GM18873 (cell line): Measurements from ENCODE around the gene TRPT1.
"Not testable (repeated sequence)": the region's sequence is repeated elsewhere in the genome, so short reads cannot be mapped to it uniquely, and the experiment has no call there.

Source experiments
- ATAC-seq: cut with Tn5 transposase; IDR thresholded peaks from one replicate; pipeline ENCODE4 v1.9.1; 2021; ENCODE audit warnings: mild to moderate bottlenecking, moderate library complexity, moderate number of reproducible peaks; ENCODE audit not compliant: unreplicated experiment, low FRiP score

The TRPT1 gene

DNA sequence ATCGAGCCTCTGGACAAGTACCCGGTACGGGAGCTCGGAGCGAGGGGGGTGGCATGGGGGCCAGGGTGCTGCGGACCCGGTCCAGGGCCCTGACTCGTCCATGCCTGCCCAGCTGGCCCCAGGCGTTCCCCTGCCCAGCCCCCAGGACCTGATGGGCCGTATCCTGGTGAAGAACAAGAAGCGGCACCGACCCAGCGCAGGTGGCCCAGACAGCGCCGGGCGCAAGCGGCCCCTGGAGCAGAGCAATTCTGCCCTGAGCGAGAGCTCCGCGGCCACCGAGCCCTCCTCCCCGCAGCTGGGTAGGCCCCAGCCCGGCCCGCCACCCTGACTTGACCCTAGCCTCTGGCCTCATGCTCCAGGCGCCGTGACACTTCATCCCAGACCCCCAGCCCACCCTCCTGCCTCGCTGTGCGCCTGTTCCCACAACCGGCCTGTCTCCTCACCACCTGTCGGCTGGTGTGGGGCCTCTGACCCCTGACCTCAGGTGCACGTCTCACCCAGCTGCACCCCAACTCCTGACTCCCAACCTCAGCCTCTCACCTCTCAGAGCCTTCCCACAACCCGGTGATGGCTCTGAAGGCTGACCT lies 33.1 kb upstream of the TRPT1 start:
- no peak for ATAC-seq

DNA sequence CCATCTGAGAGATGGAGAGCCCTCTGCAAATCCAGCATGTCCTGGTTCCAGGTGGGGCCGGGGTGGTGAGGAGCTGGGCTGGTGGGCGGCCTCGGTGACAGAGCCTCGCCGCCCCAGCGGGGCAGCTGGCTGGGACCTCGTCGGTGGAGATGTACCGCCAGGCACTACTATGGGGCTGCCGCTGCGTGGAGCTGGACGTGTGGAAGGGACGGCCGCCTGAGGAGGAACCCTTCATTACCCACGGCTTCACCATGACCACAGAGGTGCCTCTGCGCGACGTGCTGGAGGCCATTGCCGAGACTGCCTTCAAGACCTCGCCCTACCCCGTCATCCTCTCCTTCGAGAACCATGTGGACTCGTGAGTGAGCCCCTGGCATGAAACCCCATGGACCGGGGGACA lies 32.4 kb upstream of the TRPT1 start:
- no peak for ATAC-seq

DNA sequence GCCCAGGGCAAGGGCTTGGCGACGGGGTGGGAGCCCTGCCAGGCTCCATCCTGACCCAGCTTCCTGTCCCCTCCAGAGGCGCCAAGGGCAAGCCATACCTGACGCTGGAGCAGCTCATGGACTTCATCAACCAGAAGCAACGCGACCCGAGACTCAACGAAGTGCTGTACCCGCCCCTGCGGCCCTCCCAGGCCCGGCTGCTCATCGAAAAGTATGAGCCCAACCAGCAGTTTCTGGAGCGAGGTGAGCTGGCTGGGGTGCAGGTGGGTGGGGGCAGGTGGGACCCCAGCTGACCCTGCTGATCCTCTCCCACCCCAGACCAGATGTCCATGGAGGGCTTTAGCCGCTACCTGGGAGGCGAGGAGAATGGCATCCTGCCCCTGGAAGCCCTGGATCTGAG lies 30.3 kb upstream of the TRPT1 start:
- ATAC-seq = no peak

DNA sequence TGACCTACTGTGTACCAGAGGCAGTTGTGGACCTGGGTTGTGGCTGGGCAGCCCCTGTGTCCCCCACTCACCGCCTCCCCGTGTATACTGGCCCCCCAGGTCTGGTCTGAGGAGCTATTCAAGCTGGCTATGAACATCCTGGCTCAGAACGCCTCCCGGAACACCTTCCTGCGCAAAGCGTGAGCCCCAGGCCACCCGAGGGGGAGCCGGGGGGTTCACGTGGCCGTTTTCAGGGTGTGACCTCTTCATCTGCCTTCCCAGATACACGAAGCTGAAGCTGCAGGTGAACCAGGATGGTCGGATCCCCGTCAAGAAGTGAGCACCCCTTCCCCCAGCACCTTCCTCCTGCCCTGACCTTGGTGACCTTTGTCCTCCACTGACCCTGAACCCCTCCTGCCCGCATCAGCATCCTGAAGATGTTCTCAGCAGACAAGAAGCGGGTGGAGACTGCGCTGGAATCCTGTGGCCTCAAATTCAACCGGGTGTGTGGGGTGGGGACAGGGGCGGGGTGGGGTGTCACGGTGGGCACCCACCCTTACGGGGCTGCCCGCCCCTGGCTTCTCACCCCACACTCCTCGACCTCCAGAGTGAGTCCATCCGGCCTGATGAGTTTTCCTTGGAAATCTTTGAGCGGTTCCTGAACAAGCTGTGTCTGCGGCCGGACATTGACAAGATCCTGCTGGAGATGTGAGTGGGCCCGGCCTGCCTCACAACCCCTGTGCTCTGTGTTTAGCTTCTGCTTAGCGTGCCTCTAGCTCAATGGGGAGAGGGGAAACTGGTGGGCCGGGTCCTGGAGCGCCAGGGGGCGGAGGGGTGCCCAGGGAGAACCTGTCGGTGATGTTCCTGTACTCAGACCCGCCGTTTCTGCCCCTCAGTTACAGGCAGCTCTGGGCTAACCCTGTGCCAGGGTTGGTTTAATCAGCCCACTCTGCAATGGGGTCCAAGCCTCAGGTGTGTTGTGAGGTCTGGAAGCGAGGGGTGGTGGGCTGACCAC lies 29.4 kb upstream of the TRPT1 start:
- no peak for ATAC-seq

DNA sequence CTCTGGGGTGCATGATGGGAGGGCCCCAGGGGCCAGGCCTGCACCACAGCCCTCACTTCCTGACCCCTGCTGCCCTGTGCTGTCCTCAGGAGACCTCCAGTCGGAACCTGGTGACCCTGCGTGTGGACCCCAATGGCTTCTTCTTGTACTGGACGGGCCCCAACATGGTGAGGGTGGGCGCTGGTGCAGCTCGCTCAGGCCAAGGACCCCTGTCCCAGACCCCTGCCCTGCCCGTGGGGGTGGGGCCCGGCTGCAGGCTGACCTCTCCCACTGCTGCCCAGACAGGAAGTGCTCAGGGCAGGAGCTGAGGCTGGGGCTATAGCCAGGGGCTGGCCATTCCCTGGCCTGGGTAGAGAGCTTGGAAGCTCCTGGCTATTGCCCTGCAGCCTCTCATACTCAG lies 28.3 kb upstream of the TRPT1 start:
- ATAC-seq = no peak

DNA sequence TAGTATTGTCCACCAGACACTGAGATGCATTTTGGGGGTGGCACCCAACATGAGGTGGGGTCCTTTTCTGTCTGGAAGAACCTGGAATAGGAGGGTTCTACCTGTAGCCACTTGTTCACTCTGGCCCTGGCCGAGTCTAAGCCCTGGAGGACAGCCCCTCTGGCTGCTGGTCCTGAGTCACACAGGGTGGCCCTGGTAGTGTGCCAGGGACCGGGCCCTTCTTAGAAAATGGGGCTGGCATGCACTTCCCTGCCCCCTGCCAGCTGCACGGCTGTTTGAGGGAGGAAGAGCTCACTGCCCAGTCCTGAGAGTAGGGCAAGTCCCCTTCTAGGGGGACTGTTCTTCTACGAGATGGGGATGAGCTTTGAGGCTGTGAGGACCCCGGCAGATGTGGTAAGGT lies 27.5 kb upstream of the TRPT1 start:
- ATAC-seq = no peak

DNA sequence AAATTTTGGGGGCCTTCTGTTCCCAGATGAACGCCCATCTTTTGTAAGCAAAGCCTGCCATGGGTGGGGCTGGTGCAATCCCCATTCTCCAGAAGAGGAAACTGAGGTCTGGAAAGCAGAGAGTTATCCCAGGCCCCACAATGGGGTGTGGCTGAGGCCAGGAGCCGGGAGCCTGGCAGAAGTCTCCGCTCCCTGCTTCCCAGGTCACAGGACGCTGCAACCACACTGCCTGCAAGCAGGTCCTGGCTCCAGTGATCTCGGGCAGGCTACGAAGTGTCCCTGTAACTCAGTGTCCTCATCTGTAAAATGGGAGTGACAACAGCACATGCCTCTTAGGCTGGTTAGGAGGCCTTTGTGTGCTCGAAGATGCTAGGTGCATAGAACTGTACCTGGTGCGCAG lies 27.1 kb upstream of the TRPT1 start:
- no peak for ATAC-seq

DNA sequence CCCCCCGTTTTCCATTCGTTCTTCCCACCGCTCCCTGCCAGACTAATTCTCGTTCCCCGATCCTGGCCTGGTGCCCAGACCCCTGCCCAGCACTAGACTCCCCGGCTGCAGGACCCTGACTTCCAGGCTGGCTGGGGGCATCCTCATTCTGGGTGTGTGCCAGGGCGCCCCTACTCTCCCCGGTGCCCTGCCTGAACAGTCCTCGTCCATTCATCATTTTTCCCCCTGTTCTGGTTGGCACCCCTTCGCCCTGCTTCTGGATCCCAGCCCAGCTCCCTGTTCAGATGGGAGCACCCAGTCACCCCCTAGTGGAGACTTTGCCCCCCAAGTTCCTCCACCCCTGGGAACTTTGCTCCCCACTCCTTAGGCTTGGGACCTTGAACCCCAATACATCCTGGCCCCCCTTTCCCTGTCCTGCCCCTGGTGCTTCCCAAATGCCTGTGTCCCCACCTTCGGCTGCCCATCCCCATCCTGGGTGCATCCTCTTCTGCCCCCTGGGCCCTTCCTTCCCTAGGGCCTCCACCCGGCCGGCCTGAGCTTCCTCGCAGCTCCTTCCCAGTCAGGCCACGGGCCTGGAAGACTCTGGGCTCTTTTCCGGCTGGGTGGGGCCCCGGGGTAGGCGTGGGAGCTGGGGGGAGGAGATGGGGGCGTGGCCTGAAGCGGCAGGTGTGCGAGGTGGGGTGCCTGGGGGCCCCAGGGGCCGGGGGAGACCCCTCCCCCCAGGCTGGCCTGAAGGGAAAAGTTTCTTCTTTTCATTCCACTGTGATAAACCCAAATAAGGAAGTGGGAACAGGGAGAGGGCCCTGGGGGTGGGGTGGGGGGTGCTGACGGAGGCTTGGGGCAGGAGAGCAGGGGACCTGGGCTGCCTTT lies 26.3 kb upstream of the TRPT1 start:
- no peak for ATAC-seq

DNA sequence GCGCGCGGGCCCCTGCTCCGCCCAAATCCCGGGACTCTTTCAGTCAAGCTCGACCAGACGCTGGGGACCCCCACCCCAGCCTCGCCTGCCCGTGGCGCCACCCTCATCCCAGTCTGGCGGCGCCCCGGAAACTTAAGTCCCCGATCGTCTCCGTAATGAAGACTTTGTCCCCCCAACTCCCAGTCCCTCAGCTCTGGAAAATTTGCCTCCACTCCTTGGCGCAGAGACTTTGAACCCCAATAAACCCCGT lies 25.7 kb upstream of the TRPT1 start:
- ATAC-seq = no peak

DNA sequence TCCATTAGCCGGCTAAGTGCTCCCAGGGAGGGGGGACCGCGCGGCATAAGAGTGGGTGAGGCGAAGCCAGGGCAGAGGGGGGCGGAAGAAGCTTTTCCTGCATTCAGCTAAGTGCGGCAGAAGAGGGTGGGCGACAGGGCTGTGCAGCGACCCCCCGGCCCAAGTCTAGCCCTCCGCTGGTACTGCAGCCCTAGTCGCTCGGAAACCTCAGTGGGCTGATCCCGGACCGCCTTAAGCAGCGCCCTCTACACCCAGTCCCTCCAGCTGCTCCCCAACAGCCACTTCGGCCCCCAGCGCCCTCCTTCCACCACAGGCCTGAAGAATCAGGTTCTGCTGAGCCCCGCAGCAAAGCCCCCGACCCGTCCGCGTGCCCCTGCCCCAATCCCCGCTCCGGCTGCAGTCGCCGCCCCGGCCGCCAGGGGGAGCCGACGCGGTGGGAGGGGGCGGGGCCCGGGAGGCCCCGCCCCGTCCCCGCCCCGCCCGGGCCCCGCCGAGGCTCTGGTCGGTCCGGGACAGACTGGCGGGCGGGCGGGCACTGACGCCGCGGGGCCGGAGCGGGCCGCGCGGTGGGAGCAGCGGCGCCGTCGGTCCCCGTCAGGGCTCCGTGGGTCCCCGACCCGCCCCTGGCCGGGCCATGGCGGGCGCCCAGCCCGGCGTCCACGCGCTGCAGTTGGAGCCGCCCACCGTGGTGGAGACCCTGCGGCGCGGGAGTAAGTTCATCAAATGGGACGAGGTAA lies 25.2 kb upstream of the TRPT1 start, which contains the start of gene PLCB3:
PLCB3 (plus strand) TSS at position 515 of the 737 bp plus-strand sequence; CDS start at position 635, 120 bp downstream.
- no peak for ATAC-seq

DNA sequence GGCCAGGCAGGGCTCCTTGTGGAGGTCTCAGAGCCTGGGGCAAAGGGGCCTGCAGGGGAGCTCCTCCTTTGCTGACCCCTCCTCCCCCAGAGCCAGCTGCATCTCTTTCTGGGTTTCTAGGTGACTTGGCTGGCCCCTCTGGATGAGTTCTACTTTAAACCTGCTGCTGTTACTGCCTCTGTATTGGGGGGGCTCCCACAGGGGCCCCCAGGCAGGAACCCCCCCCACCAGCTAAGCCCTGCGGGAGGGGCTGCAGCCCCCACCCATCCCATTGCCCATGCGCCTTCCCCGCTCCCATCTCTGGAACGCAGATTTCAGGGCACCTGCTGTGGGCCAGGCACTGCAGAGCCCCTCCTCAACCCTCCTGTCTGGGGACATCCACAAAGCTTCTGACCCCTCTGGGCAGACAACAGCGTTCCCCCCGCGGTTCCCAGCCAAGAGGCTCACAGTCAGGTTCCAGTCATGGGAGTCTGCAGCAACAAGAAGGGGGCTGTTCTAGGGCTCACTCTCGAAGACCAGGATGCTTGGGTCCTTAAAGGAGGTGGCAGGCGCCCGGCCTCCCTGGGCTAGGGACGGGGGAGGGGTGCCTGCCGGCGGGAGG lies 24.5 kb upstream of the TRPT1 start:
- no peak for ATAC-seq

DNA sequence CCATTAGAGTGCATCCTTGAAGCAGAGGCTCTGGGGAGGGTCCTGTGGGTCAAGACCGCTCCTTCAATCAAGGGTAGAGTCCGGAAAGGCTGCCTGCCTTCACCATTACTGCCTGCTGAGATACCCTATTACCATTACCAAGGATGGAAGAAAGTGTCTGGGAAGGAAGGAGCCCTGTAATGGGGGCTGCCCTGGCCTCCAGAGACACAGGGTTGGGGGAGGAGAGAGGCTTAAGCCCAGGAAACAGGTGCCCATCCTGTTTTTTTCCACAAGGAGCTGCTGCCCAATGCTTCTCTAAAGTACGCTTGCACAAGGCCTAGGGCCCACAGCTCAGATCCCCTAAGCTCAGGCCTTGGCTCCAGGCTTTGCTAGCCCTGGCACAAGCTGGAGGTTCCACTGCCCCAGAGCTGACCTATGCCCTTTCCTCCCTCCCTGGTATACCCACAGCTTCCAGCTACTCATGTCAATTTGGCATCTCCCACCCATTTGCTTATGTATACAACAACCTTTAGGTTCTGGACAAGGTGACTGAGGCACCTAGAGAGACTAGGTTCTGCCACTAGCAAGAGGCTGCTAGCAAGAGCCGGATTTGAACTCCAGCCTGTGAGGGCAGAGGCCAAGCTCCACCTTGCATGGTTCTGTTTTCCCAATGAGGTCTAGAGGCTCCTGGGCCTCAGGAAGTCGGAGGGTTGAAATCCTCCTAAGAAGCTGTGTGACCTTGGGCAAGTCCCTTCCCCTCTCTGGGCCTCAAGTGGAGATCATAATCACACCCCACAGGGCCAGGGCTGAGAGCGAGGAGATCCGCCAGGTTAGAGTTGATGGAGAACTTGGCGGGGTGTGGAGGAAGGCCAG lies 23.8 kb upstream of the TRPT1 start:
- ATAC-seq = no peak

DNA sequence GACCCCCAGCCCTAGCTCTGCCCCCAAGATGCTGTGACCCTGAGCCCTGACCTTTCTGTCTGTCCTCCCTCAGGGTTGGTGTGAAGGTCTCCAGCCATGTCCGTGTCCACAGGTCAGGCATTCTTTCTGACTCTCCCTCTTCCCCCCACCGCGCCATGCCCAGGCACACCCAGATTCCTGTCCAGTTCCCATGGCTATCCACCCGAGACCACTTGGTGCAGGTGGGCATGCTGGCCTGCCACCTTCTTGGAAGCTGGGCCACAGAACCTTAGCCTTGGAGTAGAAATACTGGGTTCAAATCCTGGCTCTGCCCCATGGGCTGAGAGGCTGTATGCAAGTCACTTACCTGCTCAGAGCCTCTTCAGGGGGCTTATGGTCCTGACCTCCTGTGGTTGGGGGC lies 23.1 kb upstream of the TRPT1 start:
- no peak for ATAC-seq

DNA sequence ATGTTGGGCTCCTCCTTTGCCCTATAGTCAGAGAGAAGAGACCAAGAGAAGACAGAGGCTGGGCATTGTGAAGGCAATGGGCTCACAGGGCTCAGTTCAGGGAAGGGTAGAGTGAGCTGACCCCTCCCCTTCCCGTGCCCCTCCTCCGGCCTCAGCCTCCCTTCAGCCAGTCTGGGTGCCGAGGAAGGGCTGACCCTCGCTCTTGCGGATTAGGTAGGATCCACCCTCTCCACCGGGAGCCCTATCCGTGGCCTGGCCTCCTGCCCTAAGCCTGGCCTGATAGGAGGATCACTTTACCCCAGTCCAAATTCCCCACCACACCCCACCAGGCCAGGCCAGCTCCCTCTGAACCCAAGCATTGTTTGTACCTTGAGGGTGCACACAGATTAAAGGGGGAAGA lies 22.6 kb upstream of the TRPT1 start:
- no peak for ATAC-seq

DNA sequence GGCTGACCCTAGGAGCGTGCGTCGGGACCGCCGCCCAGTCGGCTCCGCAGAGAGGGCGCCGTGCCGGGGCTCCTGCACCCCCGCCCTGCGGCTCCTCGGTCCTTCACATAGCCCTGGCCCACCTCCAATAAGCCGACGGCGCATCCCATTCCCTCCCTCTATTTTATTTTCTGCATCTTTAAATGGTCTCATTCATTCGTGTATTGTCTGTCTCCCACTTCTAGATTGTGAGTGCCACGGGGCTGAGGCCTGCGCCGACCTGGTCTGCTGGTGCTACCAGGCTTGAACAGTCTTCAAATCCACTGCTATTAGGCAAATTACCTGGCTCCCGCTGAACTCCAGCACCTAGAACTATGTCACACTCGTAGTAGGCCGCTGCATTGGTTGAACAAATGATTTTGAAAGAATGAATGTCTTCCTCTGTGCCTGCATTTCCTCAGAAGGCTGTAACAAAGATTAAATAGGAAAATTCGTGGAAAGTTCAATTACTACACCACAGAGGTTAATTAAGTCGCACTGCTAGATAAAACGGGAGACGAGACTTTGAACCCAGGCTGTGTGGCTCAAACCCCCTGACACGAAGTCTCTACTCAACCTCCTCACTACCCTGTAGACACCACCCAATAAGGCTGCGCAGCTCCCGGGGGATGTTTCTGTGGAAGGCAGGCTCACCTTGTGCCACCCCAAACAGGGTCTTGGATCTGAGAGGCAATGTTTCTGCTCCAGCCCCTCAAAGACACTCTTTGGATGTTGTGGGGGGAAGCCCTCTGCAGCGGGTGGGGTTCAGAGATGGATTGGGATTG lies 21.9 kb upstream of the TRPT1 start:
- ATAC-seq = no peak

DNA sequence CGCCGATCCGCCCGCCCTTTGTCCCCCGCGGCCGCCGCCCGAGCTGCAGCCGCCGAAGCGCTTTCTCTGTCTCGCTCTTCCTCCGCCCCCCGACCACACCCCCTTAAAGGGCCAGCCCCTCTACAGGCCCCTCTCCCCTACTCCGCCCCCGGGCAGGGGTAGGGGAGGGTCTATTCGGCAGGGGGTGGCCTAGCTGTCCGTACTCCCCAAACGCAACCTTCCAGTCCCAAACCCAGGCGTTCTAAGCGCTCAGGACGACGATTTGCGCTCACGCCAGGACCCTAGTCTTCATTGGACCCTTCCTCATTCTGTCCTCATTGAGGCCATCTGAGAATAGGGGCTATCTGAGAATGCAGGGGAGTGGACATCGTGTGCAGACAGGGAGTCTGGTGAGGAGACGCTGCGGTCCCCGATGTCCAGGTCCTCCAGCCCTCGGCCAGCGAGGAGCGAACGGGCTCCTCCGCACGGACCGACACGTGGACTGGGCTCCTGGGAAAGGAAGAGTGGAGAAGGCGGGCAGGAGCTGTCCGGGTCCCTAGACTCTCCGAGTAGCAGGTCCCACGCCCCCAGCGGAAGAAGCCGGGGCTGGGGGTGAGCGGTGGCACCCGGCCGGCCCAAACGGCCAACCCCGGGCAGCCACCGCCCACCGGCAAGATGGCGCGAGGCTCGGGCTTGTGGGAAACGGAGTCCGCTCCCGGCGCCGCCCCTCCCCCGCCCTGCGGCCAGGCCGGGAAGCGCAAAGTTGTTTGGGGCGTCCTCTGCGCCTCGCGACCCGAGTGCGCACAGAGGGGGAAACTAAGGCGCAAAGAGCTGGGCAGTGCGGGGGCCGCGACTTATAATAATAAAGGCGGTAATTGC lies 21.1 kb upstream of the TRPT1 start, which contains the start of gene PPP1R14B:
PPP1R14B (minus strand) TSS at position 73 of the 858 bp plus-strand sequence. CDS start 270 bp downstream, outside the sequence.
- ATAC-seq = no peak

DNA sequence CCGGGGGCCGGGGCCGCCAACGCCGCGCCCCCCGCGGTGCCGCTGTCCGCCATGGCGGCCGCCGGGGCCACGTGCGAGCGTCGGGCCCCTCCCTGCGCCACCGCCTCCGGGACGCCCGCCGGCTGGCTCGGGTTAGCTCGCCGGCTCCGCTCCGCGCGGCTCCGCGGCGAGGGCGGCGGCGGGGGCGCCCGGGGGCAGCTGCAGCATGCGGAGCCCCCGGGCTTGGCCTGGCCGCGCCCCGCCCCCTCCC lies 20.6 kb upstream of the TRPT1 start:
- ATAC-seq = not testable (repeated sequence)
